ENCODE data around the gene IRAK1BP1. TPM values are rescaled to one million over a fixed set of nuclear protein-coding genes. Genes with fewer than 3 reads are reported as not detected.
"Not testable (repeated sequence)": the region's sequence is repeated elsewhere in the genome, so short reads cannot be mapped to it uniquely, and the experiment has no call there.

Gene IRAK1BP1
- total RNA-seq, 1 donor, result 6.9 TPM

GRCh38 chr6:78910591-78911171, 43.3 kb downstream of the IRAK1BP1 start:
- TF ChIP-seq CTCF (IDR thresholded peaks at IDR 0.05; ENCODE audit: extremely low read depth, low read depth, low read length), result no peak
- H3K4me3 ChIP-seq (ENCODE audit: insufficient read depth, low read length), result peak overlapping the region; percentile 76
- H3K27ac ChIP-seq (ENCODE audit: low read depth, low read length), result no peak overlapping the region
- no peaks in the 10 kb centered on the region for H3K36me3 ChIP-seq (ENCODE audit: insufficient read depth, low read length)
- peaks cover 11% of the 10 kb centered on the region for H3K4me1 ChIP-seq (ENCODE audit: insufficient read depth, low read length)
- no peaks in the 10 kb centered on the region for H3K79me2 ChIP-seq (ENCODE audit: insufficient read depth, low read length)
- H2AFZ ChIP-seq (ENCODE audit: low read length), result peak overlapping the region; percentile 97
- no peaks in the 10 kb centered on the region for H3K27me3 ChIP-seq (ENCODE audit: insufficient read depth, low read length)
- H3K9me3 ChIP-seq (ENCODE audit: low read depth, low read length), result no peaks in the 10 kb centered on the region
- H4K20me1 ChIP-seq (ENCODE audit: insufficient read depth, low read length), result no peaks in the 10 kb centered on the region
- peak overlapping the region; percentile 91 for H3K4me2 ChIP-seq (ENCODE audit: insufficient read depth, low read length)
- DNase-seq (ENCODE audit: insufficient read length, low spot score, missing footprints), result peak; percentile 80

- Histone ChIP-seq H3K27me3 (ENCODE audit: insufficient read depth, low read length) (no peaks in the 10 kb centered on the region), H3K4me3 (ENCODE audit: insufficient read depth, low read length) (peak overlapping the region; percentile 76), H3K27ac (ENCODE audit: low read depth, low read length) (no peak overlapping the region), H3K79me2 (ENCODE audit: insufficient read depth, low read length) (no peaks in the 10 kb centered on the region), H3K4me2 (ENCODE audit: insufficient read depth, low read length) (peak overlapping the region; percentile 91), H3K9me3 (ENCODE audit: low read depth, low read length) (no peaks in the 10 kb centered on the region), H2AFZ (ENCODE audit: low read length) (peak overlapping the region; percentile 97), H3K4me1 (ENCODE audit: insufficient read depth, low read length) (peaks cover 11% of the 10 kb centered on the region), H3K36me3 (ENCODE audit: insufficient read depth, low read length) (no peaks in the 10 kb centered on the region), H4K20me1 (ENCODE audit: insufficient read depth, low read length) (no peaks in the 10 kb centered on the region)
- no peak for DNase-seq (ENCODE audit: insufficient read length, low spot score, missing footprints)
- TF ChIP-seq CTCF (IDR thresholded peaks at IDR 0.05; ENCODE audit: extremely low read depth, low read depth, low read length), result no peak
These were observed 44.0 kb downstream of the IRAK1BP1 start for GRCh38 chr6:78911218-78911940.

GRCh38 chr6:78916411-78916810, 49.1 kb downstream of the IRAK1BP1 start:
- DNase-seq (ENCODE audit: insufficient read length, low spot score, missing footprints), result no peak
- H3K27me3 ChIP-seq (ENCODE audit: insufficient read depth, low read length), result no peaks in the 10 kb centered on the region
- no peaks in the 10 kb centered on the region for H3K9me3 ChIP-seq (ENCODE audit: low read depth, low read length)
- H3K36me3 ChIP-seq (ENCODE audit: insufficient read depth, low read length), result no peaks in the 10 kb centered on the region
- no peak overlapping the region for H3K4me3 ChIP-seq (ENCODE audit: insufficient read depth, low read length)
- H2AFZ ChIP-seq (ENCODE audit: low read length), result no peak overlapping the region
- no peak for TF ChIP-seq CTCF (IDR thresholded peaks at IDR 0.05; ENCODE audit: extremely low read depth, low read depth, low read length)
- H4K20me1 ChIP-seq (ENCODE audit: insufficient read depth, low read length), result no peaks in the 10 kb centered on the region
- H3K4me2 ChIP-seq (ENCODE audit: insufficient read depth, low read length), result no peak overlapping the region
- no peaks in the 10 kb centered on the region for H3K79me2 ChIP-seq (ENCODE audit: insufficient read depth, low read length)
- H3K4me1 ChIP-seq (ENCODE audit: insufficient read depth, low read length), result no peaks in the 10 kb centered on the region
- no peak overlapping the region for H3K27ac ChIP-seq (ENCODE audit: low read depth, low read length)

- Histone ChIP-seq H3K9me3 (ENCODE audit: low read depth, low read length) (no peaks in the 10 kb centered on the region), H3K79me2 (ENCODE audit: insufficient read depth, low read length) (no peaks in the 10 kb centered on the region), H3K4me1 (ENCODE audit: insufficient read depth, low read length) (no peaks in the 10 kb centered on the region), H2AFZ (ENCODE audit: low read length) (no peak overlapping the region), H3K36me3 (ENCODE audit: insufficient read depth, low read length) (no peaks in the 10 kb centered on the region), H3K4me3 (ENCODE audit: insufficient read depth, low read length) (no peak overlapping the region), H3K27ac (ENCODE audit: low read depth, low read length) (no peak overlapping the region), H3K27me3 (ENCODE audit: insufficient read depth, low read length) (no peaks in the 10 kb centered on the region), H3K4me2 (ENCODE audit: insufficient read depth, low read length) (no peak overlapping the region), H4K20me1 (ENCODE audit: insufficient read depth, low read length) (no peaks in the 10 kb centered on the region)
- no peak for TF ChIP-seq CTCF (IDR thresholded peaks at IDR 0.05; ENCODE audit: extremely low read depth, low read depth, low read length)
- no peak for DNase-seq (ENCODE audit: insufficient read length, low spot score, missing footprints)
These were observed 50.4 kb downstream of the IRAK1BP1 start for GRCh38 chr6:78917788-78918187.

- not testable (repeated sequence) for DNase-seq (ENCODE audit: insufficient read length, low spot score, missing footprints); H3K27me3 ChIP-seq (ENCODE audit: insufficient read depth, low read length); H3K9me3 ChIP-seq (ENCODE audit: low read depth, low read length); H3K4me1 ChIP-seq (ENCODE audit: insufficient read depth, low read length); H3K27ac ChIP-seq (ENCODE audit: low read depth, low read length); H3K36me3 ChIP-seq (ENCODE audit: insufficient read depth, low read length); H4K20me1 ChIP-seq (ENCODE audit: insufficient read depth, low read length); H3K4me3 ChIP-seq (ENCODE audit: insufficient read depth, low read length); H3K4me2 ChIP-seq (ENCODE audit: insufficient read depth, low read length); H2AFZ ChIP-seq (ENCODE audit: low read length); H3K79me2 ChIP-seq (ENCODE audit: insufficient read depth, low read length)
These were observed 53.8 kb downstream of the IRAK1BP1 start for GRCh38 chr6:78921168-78921567.

All from osteoblast (primary cell).